Stromal cell of bone marrow (primary cell): ENCODE data around the gene TPBG.

ENCODE experiments used
- DNase-seq: peaks from one replicate; pipeline ENCODE4 v3.0.0-alpha.2; 2012; ENCODE audit warnings: low read depth

TPBG gene, protein sequence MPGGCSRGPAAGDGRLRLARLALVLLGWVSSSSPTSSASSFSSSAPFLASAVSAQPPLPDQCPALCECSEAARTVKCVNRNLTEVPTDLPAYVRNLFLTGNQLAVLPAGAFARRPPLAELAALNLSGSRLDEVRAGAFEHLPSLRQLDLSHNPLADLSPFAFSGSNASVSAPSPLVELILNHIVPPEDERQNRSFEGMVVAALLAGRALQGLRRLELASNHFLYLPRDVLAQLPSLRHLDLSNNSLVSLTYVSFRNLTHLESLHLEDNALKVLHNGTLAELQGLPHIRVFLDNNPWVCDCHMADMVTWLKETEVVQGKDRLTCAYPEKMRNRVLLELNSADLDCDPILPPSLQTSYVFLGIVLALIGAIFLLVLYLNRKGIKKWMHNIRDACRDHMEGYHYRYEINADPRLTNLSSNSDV

DNA sequence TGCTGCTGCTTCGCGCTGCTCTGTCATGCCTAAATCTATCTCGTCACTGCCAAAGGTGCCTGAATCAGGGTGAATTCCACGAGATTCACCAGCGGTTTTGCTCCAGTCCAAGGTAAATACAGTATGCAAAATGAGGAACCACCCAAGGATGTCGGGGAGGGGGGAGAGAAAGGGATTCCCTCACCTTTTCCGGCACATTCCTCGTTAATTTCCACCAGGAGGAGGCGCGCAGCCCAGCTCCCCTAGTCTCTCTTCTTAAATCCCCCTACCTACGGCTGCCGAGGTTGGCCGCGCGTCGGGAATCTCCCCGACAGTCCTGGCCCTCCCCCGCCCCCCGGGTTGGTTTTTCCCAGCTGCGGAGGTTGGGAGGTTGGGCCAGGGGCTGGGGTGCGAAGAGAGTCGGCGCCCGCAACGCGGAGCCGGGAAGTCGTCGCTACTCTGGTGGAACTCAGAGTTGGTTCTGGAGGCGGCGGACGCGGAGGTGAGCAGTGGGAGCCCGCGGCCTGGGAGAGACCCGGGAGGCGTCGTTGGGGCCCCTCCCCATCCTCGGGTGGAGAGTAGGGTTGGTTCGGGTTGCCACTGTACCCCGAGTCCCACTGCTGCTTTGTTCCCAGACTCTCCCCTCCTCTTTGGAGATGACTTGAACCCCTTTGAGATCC lies at the start of gene TPBG:
Gene TPBG (plus strand): TSS at position 390 of the 659 bp plus-strand sequence. CDS start 1,145 bp downstream, outside the sequence.
- peak; percentile 67 for DNase-seq

DNA sequence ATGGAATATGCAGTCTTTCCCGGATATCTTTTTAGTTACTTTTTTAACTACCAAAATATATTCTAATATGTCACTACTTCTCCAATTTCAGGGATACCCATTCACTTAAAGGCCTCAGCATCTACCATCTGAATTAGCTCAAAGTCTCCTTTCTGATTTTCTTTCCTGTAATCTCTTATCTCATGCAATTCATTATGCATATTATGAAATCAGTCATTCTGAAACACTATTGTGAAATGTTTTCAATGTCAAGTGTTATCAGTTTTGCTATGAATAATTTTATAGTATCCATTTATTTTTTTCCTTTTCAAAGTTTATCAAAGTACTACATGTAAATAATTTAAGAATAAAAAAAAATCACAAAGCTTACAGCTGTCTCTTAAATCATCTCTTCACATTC lies 41.2 kb upstream of the TPBG start:
- no peak for DNase-seq

DNA sequence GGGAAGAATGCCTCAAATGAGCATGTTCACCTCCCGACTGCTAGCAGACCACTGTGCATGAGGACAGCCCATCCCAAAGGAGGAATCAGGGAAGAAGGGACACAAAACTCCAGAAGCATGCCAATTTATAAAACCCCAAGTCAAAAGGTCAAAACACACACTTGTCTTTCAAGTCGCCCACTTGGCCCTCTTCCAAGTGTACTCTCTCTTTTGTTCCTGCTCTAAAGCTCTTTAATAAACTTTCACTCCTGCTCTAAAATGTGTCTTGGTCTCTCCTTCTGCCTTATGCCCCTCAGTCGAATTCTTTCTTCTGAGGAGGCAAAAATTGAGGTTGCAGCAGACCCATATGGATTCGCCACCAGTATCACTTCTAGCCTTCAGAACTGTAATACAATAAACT lies 33.9 kb upstream of the TPBG start:
- no peak for DNase-seq

DNA sequence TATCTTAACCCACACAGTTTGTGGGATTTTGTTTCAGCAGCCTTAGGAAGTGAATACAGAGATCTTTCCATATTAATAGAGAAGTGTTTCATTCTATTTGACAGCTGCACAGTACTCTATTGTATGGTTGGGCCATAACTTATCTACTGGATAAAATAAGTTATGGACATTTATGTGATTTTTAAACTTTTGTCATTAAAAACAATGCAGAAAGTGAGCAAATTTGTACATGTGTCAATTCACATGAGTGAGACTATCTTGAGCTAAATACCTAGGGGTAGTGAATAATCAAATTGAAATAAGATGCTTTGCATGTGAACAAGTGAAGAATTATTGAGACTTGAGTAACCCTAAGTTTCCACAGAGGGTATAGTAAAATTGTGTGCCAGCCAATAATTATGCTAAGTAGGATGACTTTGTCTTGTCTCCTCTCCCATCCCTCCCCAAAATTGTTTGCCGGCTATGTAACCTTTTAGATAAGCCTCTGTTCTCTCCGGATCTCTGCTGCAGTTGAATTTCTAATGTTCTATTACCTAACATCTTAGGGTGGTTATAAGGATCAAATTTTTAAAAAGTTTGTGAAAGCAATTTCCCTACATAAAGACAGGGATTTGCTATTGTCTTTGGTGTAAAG lies 33.3 kb upstream of the TPBG start:
- DNase-seq, result no peak

DNA sequence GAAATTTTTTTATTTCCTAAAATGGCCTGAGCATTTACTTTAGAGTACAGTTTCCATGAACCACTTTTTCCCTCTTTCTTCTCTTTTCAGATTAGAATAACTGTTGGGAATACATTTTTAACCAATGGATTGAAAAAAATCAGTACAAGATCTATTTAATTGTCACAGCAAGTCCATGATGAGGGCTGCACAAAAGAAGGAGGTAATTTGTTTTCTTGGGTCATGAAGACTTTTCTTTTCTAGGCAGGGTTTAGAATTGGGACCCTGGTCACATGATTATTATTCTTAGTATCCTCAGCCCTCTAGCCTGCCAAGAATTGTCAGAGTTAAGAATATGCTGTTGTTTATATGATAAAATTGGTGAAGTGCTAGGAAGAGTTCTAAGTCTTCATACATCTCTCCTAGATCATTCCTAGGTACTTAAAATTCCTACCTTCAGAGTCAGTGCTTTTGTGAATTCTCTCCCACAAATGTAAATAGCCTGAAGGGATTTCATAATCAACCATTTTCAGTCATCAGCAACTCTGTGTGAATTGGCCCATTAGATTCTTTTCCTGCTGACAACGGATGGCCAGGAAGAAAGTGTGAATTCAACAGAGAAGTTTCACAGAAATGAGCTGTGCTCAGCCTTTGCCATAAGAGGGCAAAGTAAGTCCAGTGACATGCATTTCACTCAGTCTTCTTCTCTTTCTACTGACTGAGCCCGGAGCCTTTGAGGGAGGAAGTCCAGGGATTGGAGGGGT lies 32.4 kb upstream of the TPBG start:
- DNase-seq, result peak; percentile 41

DNA sequence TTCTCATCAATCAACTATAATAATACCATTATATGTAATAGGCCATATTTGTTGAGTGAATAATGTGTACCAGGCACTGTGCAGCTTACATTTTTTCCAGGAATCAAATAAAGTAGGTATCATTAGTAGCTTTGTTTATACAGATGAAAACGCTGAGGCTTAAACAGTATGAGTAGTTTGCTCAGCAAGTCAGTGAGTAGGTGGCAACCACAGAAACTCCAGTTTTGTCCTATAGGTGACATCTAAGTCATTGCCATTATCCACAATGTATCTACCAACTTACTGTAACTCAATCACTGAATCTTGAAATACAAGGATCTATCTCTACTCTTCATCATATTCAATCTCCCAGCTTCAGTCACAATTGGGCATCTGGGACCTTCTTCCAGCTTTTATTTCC lies 29.8 kb upstream of the TPBG start:
- no peak for DNase-seq

DNA sequence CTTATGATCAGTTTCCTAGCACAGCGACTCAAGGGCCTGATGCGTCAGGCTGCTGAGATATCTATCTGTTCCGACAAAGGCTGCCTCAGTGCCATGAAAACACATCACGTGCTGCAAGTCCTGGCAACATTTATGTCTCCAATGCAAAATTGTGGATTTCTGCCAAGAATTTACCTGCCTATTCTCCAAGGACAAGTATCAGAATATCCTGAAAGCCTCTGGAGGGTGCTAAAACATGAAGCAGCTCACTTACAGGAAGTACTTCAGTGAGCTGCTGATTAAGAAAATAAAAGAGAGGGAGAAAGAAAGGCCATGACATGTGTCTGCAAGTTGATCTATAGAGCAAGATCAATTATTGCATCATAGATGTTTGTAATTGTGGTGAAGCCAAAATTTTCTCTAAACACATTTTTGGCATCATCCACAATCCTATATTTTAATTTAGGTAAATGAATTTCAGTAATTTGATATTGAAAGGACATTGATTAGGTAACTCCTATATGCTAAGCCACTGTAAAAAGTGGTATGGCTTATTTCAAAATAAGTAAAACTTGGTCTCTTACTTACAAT lies 25.8 kb upstream of the TPBG start:
- no peak for DNase-seq

DNA sequence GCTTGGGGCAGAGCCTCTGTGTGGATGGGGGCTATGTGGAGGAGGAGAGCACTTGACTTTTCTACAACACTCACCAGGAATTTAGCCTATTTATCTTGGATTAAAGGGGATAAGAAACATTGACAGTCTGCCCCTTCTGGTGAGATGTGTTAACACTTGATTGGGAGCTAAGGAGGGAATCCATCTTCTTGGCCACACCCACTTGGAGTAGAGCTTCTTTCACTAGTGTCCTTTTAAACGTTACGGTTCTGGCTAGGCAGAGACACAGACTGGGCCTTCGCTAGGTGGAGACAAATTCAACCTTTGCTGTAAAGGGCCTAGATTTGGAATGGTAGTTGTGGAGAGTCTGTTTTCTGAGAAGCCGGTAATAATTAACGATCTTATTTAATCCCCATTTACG lies 15.5 kb upstream of the TPBG start:
- no peak for DNase-seq

DNA sequence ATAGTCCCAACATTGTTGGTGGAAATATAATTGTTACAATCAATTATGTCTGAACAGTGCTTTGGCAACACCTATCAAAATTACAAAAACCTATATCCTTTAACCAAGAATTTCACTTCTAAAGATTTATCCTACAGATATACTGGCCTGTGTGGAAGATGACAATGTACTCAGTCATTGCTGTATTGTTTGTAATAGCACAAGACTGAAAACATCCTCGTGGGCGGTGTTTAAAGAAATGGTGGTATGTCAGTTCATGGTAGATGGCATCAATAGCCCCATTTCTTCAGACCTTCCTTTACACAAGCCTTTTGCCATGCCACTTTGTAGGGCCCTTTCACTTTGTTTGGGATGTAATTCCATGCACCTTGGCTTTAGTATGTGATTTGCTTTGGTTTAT lies 9.8 kb upstream of the TPBG start:
- DNase-seq, result no peak

DNA sequence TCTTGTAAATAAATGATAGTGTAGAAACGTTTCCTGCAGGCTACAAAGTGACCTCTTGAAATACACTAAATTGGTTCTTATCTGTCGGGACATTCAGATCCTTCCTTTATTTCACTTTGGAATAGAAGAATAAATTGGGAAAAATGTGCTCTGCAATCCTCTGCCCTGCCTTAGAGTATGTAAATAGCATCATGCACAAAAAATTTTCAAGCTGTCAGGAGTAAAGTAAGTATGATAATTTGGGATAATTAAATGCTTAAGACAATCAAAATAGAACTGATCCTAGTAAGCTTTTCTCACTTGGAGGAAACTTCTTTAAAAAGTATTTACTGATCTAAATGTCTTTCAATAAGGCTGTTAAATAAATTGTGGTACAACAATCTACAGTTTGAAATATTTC lies 3.1 kb upstream of the TPBG start:
- DNase-seq, result no peak

DNA sequence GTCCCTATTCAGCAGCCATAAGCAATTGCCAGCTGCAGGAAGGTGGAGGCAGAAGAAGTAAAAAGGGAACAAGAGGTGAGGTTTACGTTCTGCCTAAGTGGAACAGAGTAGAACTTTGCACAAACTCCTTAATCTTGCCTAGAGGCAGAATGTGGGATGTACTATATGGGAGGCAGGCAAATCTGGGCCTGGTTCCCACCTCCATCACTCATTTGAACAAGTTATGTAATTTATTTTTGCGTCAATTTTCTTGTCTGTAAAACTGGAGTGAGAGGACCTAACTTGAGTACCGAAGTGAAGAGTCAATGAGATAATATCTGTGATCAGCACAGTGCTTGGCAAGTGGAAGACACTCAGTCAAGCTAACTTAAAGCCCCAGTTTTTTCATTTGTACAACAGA lies 2.0 kb upstream of the TPBG start:
- no peak for DNase-seq

DNA sequence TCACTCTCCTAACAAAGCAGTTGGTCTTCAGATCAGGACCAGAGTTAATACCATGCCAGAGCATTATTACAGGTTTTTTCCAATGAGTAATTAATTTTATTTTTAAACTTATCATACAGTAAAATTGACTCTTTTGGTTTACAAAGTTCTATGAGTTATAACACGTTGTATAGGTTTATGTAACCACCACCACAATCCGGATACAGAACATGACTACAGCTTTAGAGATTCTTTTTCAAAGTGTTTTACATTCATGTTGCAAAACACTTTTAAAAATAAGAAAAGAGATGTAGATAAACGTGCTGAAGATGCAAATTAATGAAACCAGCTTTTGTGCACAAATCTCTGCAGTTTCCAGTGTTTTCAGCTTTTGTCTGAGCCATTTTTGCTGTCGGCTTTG lies 1.5 kb upstream of the TPBG start:
- no peak for DNase-seq

DNA sequence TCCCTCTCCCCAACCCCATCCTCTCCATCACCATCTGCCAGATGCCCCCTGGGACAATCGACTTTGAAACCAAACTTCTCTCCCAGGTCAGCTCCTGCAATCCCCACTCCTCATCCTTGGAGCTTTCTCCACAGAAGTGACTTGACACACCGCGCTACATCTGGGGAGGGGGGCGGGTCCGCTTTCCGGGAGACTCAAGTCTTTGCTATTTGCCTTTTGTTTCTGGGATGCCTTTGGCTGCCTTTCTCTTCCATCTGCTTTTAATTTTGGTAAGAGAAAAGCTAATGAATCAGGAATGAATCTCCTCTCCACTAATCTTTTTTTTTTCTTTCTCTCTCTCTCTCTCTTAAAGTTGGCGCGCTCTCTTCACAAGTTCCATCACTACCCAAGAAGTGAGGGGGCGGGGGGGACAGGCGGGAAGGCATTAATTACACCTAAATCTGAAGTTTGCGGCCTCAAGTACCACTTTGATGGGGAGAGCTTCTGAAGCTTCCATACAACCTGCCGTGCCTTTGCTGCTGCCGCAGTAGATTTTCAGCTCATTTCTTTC lies 664 bp upstream of the TPBG start:
- peak; percentile 87 for DNase-seq

DNA sequence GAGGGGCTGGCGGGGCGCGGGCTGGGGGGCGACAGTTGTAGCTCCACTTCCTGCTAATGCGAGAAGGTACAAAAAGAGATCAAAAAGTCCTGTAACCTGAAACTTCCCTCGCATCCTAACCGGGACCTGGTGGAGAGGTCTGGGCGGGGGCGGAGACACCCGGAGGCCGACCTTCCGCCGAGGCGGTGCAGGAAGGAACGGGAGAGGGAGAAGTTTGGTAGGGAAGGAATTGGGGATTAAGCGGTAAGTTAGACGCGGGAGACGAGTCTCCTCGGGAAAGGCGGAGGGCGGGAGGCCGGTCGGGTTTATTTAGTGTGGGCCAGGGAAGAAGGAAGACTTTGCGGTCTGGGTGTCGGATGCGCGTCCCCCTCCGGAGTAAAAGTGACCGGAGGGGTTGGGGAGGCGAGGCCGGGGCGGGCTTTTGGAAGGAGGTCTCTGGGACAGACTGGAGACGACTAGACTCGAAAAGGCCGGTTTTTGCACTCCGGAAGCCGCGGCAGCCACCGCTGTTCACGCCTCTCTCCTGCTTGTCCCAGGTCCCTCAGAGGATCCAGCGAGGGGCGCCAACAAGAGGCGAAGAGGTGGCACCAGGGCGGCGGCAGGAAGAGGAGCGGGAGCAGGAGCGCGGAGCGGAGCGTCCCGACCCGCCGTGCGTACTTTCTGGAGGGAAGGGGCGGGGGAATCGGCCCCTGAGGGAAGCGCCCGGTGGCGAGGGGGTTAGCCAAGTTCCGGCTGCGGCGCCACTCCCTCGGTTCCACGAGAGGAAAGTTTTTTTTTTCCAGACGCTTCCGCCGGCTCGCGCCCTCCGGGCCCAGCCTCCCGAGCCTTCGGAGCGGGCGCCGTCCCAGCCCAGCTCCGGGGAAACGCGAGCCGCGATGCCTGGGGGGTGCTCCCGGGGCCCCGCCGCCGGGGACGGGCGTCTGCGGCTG lies 734 bp downstream of the TPBG start:
- peak; percentile 45 for DNase-seq

DNA sequence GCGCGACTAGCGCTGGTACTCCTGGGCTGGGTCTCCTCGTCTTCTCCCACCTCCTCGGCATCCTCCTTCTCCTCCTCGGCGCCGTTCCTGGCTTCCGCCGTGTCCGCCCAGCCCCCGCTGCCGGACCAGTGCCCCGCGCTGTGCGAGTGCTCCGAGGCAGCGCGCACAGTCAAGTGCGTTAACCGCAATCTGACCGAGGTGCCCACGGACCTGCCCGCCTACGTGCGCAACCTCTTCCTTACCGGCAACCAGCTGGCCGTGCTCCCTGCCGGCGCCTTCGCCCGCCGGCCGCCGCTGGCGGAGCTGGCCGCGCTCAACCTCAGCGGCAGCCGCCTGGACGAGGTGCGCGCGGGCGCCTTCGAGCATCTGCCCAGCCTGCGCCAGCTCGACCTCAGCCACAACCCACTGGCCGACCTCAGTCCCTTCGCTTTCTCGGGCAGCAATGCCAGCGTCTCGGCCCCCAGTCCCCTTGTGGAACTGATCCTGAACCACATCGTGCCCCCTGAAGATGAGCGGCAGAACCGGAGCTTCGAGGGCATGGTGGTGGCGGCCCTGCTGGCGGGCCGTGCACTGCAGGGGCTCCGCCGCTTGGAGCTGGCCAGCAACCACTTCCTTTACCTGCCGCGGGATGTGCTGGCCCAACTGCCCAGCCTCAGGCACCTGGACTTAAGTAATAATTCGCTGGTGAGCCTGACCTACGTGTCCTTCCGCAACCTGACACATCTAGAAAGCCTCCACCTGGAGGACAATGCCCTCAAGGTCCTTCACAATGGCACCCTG lies 1.6 kb downstream of the TPBG start:
- no peak for DNase-seq

DNA sequence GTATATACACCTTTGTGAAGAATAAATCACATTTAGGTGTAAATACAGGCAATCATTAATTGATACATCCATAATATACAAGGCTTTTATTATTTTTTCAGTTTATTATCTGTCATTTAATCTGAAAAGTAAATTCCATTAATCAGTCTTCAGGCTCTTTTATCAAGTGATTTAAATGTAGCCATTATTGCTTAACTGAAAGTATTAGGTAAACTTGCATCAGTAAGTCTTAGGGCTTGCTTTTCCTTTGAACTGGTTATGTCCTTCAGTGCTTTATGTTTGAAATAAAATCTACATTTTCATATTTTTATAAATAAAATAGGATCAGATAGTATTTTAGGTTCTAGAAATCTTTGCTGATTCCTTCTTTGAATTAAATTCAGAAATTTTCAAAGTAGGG lies 4.1 kb downstream of the TPBG start:
- DNase-seq, result no peak

DNA sequence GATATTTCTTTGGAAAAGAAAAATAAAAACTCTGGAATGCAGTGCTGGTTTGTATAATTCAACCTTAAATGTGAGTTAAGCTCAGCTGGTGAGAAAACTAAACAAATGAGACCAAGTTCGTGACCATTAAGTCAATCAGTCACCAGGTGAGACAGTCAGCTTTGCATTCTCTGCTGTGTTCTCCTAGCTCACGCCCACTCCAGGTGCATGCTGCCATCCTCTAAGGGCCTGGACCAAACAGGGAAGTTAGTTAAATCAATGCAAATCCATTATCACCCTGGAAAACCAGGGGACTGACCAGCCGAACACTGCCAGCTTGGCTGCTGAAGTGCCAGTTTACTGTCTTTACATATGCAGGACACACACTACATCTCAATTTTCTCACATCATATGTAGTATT lies 7.2 kb downstream of the TPBG start:
- no peak for DNase-seq

DNA sequence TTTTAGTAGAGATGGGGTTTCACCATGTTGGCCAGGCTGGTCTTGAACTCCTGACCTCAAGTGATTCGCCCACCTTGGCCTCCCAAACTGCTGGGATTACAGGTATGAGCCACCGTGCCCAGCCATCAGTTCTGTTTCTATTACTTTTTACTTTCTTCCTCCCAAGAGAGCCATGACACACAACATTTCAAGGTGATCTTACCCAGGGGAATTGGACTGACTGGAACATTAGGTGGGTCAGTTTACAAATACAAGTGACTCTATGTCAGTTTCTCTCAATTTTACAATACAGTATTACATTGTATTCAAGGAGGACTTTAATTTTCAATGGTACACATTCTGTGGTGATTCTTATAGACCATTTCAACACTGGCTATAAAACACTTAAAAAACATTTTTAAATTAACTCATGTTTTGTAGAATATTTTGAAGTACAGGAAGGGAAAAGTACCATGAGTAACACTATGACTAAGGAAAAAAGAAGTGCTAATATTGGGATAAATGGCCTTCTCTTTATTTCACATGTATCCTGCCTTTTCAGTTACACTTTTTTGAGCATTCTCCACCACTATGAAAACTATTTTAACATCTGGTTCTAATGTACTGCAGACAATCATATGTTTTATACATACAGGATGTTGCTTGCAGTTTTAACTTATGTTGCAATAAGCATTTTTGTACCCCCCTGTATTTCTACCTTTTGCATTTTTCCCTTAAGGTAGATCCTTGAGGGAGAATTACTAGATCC lies 8.4 kb downstream of the TPBG start:
- DNase-seq, result peak; percentile 16

DNA sequence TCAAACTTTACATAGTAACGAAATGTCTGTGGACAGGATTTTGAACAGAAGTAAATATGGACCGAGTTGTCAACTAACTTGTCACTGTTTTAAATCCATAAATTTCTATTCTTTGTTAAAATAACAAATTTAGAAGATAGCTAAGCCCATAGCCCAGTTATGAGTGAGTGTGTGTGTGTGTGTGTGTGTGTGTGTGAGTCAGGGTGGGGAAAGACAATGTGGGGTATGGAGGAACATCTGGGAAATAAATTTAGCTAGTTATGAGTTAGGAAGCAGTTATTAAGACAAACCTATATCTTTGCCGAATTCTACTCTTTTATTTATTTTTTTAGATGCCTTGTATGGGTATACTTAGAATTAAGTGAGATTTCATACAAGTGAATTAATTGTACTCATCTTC lies 9.0 kb downstream of the TPBG start:
- no peak for DNase-seq
